Activated gamma-delta T cell treated with Interleukin-2 at 50 U/mL for 16 hours (primary cell): ENCODE results near the gene MC1R.

Experiments used
- DNase-seq: peaks from one replicate; pipeline ENCODE4 v3.0.0-alpha.2; 2020

Gene MC1R

DNA sequence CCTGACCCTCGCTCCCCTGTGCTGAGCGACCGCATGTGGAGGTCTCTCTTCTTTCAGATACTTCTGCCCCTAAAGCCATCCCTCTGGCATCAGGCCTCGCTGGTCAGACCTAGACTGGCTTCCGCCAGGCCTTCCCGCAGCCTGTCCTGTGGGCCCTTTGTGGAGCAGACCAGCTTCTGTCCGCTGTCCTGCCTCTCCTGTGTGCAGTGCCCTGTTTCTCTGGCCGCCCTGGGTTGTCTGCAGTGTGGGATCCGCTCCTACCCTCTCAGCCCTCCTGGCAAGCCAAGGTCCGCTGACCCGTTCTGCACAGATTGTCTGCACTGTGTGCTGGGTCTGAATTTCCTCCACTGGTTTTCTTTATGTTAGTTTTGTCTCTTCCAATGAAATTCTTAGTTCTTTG is 21.5 kb upstream of the MC1R start:
- DNase-seq = no peak

DNA sequence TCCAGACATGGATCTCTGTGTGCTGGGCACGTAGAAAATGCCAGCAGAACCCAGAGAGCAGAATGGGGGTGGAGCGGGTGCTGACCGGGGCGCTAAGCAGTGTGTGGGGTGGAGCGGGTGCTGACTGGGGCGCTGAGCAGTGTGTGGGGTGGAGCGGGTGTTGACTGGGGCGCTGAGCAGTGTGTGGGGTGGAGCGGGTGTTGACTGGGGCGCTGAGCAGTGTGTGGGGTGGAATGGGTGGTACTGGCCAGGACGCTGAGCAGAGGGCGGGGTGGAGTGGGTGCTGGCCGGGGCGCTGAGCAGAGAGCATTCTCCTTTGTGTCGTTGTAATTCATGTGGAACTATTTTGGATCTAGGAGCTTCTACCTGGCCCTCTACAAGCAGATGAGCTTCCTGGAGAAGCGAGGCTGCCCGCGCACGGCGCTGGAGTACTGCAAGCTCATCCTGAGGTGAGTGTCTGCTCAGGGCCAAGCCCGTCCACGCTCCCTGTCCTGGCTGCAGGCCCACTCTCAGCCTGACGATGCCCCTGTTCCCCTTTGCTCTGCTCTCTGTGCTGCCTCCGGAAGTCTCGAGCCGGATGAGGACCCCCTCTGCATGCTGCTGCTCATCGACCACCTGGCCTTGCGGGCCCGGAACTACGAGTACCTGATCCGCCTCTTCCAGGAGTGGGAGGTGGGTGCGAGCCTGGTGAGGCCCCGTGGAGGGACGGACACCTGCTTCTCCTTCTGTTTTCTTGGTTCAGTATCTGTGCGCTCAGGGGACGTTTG is 20.3 kb upstream of the MC1R start:
- no peak for DNase-seq

- no peak for DNase-seq
Measured at GRCh38 chr16:89899879-89900481, 18.7 kb upstream of the MC1R start.

DNA sequence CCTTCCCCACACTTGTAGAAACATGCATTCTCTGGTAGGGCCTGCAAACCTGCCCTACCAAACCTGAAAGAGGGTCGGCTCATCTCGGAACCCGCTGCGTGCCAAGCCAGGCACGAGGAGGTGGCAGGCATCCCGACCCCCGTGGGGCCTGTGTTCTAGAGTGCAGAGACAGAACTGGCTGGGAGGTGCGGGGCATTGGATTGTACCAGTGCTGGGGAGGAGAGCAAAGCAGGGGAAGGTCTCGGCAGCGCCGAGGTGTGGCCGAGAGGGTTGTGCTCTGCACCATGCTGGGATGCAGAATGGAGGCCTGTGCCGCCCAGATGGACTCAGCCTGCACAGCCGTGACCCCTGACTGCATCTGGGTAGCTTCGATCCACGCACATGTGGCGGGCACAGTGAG is 17.8 kb upstream of the MC1R start:
- no peak for DNase-seq

GRCh38 chr16:89902980-89903379 is 15.7 kb upstream of the MC1R start:
- no peak for DNase-seq

DNA sequence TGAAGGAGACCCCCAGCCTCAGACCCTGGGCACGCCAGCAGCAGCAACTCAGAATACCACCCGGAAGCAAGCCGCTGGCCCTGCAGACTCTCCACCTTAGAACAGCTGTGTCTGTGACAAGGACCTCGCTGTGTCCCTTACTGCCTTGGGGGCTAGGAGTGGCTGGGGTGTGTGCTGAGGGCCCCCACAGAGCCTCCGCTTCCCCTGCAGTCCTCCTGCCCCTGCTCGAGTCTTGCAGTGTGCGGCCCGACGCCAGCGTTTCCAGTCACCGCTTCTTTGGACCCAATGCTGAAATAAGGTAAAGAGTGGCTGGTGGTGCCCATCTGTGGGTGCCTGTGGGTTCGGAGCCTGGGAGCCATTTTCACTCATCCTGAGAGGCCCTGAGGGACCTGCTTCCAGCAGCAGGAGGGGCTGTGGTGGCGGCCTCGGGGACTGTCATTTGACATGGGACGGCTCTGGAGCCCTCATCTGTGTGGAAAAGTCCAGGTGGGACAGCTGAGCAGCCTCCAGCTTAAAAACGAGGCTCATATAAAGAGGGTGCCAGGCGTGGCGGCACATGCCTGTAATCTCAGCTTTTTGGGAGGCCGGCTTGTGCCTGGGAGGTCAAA is 14.7 kb upstream of the MC1R start:
- DNase-seq = no peak

GRCh38 chr16:89904606-89905510 is 13.8 kb upstream of the MC1R start:
- no peak for DNase-seq

GRCh38 chr16:89905511-89906139 is 13.0 kb upstream of the MC1R start:
- no peak for DNase-seq

DNA sequence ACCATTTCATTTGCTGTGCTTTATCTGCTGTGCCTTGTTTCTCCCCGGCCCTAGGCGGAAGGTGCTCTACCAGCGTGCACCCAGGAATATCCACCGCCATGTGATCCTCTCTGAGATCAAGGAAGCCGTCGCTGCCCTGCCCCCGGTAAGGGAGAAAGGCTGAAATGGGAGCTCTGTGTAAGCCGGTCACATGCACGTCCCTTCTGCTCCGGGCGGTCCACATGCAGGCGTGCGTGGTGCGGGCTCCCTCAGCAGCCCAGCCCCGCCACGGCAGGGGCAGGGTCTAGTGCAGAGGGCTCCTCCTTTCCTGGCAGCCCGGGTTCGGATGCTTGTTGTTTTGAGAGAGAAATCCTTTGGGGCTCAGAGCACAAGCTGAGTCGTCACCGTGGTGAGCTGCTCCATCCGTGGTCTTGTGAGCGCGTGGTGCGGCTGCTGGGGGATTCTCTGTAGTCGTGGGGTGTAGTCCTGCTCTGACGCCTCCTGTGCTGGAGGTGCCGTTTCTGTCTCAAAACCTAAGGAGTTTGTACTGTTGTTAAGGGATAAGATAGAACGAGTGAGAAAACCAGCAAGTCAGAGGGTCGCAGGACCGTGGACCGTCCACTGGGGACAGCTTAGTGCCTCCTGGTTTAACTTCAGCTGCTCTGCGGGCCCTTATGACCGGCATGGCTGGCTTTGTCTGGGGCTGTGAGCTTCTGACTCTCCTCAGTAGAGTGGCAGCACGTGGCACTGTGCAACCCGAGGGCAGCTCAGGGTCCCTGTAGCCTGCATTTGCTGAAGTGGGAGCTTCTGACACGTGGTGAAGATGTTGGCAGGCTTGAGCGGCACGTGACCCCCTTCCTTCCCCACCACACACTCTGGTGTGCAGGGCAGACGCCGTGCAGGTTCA is 12.3 kb upstream of the MC1R start:
- no peak for DNase-seq

- no peak for DNase-seq
Measured at GRCh38 chr16:89907055-89907814, 11.4 kb upstream of the MC1R start.

- no peak for DNase-seq
Measured at GRCh38 chr16:89908236-89908635, 10.4 kb upstream of the MC1R start.

- DNase-seq = peak; percentile 63
Measured at GRCh38 chr16:89909777-89910716, 8.6 kb upstream of the MC1R start.

DNA sequence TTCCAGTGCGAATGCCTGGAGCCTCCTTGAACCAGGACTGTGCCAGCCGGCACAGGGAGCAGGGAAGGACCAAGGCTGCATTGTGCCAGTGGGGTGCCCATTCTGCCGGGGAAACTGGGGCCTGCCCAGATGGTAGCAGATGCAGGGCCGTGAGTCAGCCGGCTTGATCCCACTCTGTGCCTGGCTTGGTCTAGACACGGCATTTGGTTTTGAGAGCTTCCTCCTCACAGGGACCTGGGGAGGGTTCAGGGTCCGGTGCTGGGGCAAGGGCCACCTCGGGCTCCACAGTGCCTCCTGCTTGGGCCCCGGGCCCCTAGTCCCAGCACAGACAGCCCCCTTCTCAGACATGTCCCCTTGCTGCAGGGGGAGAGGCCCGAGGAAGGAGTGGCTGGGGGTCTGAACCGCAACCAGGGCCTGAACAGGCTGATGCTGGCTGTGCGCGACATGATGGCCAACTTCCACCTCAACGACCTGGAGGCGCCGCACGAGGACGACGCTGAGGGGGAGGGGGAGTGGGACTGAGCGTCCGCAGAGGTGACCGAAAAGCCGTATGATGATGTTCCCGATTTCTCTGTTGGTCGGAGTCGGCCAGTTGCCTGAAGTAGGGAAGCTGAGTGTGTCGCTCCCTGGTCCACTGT is 7.8 kb upstream of the MC1R start:
- no peak for DNase-seq

GRCh38 chr16:89911375-89911774 is 7.3 kb upstream of the MC1R start:
- no peak for DNase-seq

- no peak for DNase-seq
Measured at GRCh38 chr16:89912143-89912542, 6.5 kb upstream of the MC1R start.

- DNase-seq = no peak
Measured at GRCh38 chr16:89912627-89913026, 6.0 kb upstream of the MC1R start.

- no peak for DNase-seq
Measured at GRCh38 chr16:89913408-89914387, 5.0 kb upstream of the MC1R start.
